A549 (cell line): ENCODE measurements around the gene PRR9. TPM values are rescaled to one million over a fixed set of nuclear protein-coding genes. Genes with fewer than 3 reads are reported as not detected.

Experiments used
- ATAC-seq, 2 experiments: fragments of 200-7000 bp in 1 of 2; fragments of >200 bp in 1 of 2; cut with Nextera tagmentation in 1 of 2; cut with Tn5 transposase in 1 of 2; 3 replicates each; pipeline versions ENCODE4 v1.8.0 to v1.9.1; 2018 to 2020; ENCODE audit warnings: mild to moderate bottlenecking in 1 of 2, moderate library complexity in 1 of 2
- CTCF ChIA-PET: fragments of 300-600 bp; sonication (Branson Sonifier 250); formaldehyde crosslinking; extraction: SDS; loops from one replicate; lab custom pipeline; 2021; ENCODE audit warnings: antibody characterized with exemption, inconsistent platforms; lab: Yijun Ruan, JAX
- POLR2A ChIA-PET: fragments of 350-600 bp; formaldehyde crosslinking; extraction: SDS; loops from one replicate; lab custom pipeline; 2021; ENCODE audit warnings: antibody characterized with exemption, inconsistent platforms; lab: Yijun Ruan, JAX
- DNase-seq, 2 experiments: peaks; one replicate each; pipeline versions ENCODE4 v3.0.0 to v3.0.0-alpha.2; 2011 to 2016; ENCODE audit warnings: low read depth in 1 of 2, low spot score in 1 of 2
- FAIRE-seq: peaks from 2 replicates; lab custom pipeline; 2011; peaks lifted over from hg19 to GRCh38; lab: Jason Lieb, UNC
- H3K27ac ChIP-seq, 2 experiments: fragments of >200 bp; sonication (Bioruptor Twin); formaldehyde crosslinking; 3 replicates each; pipeline ENCODE4 v1.5.1; 2016 to 2017
- H3K4me1 ChIP-seq: fragments of >200 bp; sonication (Bioruptor Twin); formaldehyde crosslinking; 3 replicates; pipeline ENCODE4 v1.6.1; 2016
- H3K4me2 ChIP-seq: fragments of >200 bp; sonication (Bioruptor Twin); formaldehyde crosslinking; 3 replicates; pipeline ENCODE4 v1.6.1; 2016
- H3K4me3 ChIP-seq: fragments of >200 bp; sonication (Bioruptor Twin); formaldehyde crosslinking; 3 replicates; pipeline ENCODE4 v1.5.1; 2016
- H3K9me3 ChIP-seq: fragments of >200 bp; sonication (Bioruptor Twin); formaldehyde crosslinking; 3 replicates; pipeline ENCODE4 v1.6.1; 2016
- BHLHE40 ChIP-seq: IDR thresholded peaks from 2 replicates; pipeline ENCODE4 v1.6.1; 2012; ENCODE audit warnings: low read depth, low read length, inconsistent platforms
- CTCF ChIP-seq: fragments of >200 bp; sonication (Bioruptor Twin); formaldehyde crosslinking; IDR thresholded peaks from 3 replicates; pipeline ENCODE4 v1.5.1; 2016
- E2F6 ChIP-seq: IDR thresholded peaks from 2 replicates; pipeline ENCODE4 v1.6.1; 2012; ENCODE audit warnings: low read depth, borderline replicate concordance
- FOSB ChIP-seq: fragments of 250-450 bp; sonication (Bioruptor Pico); IDR thresholded peaks from 2 replicates; pipeline ENCODE4 v1.5.0; 2020; ENCODE audit warnings: mild to moderate bottlenecking, moderate library complexity
- HDAC2 ChIP-seq: fragments of 200-600 bp; sonication (generic); IDR thresholded peaks from 2 replicates; pipeline ENCODE4 v1.6.1; 2016
- JUN ChIP-seq, 2 experiments: fragments of >200 bp; sonication (Bioruptor Twin); formaldehyde crosslinking; IDR thresholded peaks; 2 replicates in 1 of 2; 3 replicates in 1 of 2; pipeline ENCODE4 v1.6.1; 2016 to 2017
- KDM5A ChIP-seq: fragments of 200-600 bp; sonication (generic); IDR thresholded peaks from 2 replicates; pipeline ENCODE4 v1.6.1; 2016; ENCODE audit warnings: antibody characterized with exemption, mild to moderate bottlenecking
- MAFK ChIP-seq: fragments of 450-650 bp; IDR thresholded peaks from 2 replicates; pipeline ENCODE4 v1.6.1; 2014; ENCODE audit not compliant: partially characterized antibody
- NR3C1 ChIP-seq: fragments of >200 bp; sonication (Bioruptor Twin); formaldehyde crosslinking; IDR thresholded peaks from 3 replicates; pipeline ENCODE4 v1.6.1; 2017
- PHF8 ChIP-seq: fragments of 200-600 bp; sonication (generic); IDR thresholded peaks from 2 replicates; pipeline ENCODE4 v1.6.1; 2016; ENCODE audit warnings: low read depth, mild to moderate bottlenecking, antibody characterized with exemption, moderate library complexity, borderline replicate concordance
- RAD21 ChIP-seq, 2 experiments: fragments of >200 bp in 1 of 2; sonication (Bioruptor Twin) in 1 of 2; formaldehyde crosslinking in 1 of 2; IDR thresholded peaks in 1 of 2; conservative IDR thresholded peaks in 1 of 2; 2 replicates in 1 of 2; 3 replicates in 1 of 2; pipeline ENCODE4 v1.6.1; 2012 to 2018; ENCODE audit warnings: inconsistent platforms in 1 of 2
- RFX5 ChIP-seq: fragments of 450-650 bp; IDR thresholded peaks from 2 replicates; pipeline ENCODE4 v1.7.1; 2014; ENCODE audit warnings: antibody characterized with exemption, mild to moderate bottlenecking, moderate library complexity
- RNF2 ChIP-seq: fragments of 200-600 bp; sonication (generic); IDR thresholded peaks from 2 replicates; pipeline ENCODE4 v1.6.1; 2016; ENCODE audit warnings: low read depth, mild to moderate bottlenecking, antibody characterized with exemption, moderate library complexity, borderline replicate concordance
- TFCP2L1 ChIP-seq: fragments of 250-450 bp; sonication (Bioruptor Pico); IDR thresholded peaks from 2 replicates; pipeline ENCODE4 v1.5.0; 2021; ENCODE audit warnings: mild to moderate bottlenecking
- TP53 ChIP-seq: fragments of 250-450 bp; sonication (Bioruptor Pico); IDR thresholded peaks from 2 replicates; pipeline ENCODE4 v1.5.0; 2021; ENCODE audit warnings: mild to moderate bottlenecking, moderate library complexity
- USF2 ChIP-seq: fragments of 450-650 bp; IDR thresholded peaks from 2 replicates; pipeline ENCODE4 v1.6.1; 2014; ENCODE audit warnings: antibody characterized with exemption
- ZNF302 ChIP-seq: fragments of 250-450 bp; sonication (Bioruptor Pico); IDR thresholded peaks from 2 replicates; pipeline ENCODE4 v1.9.0; 2021; ENCODE audit warnings: inconsistent platforms, mild to moderate bottlenecking, moderate library complexity
- WGBS: methylation state at CpG from one replicate; pipeline ENCODE4 v1.1.6; 2017; ENCODE audit errors: missing lambda C conversion rate; 5-methylcytosine and 5-hydroxymethylcytosine counted together
- polyA plus RNA-seq, 4 experiments: library from polyadenylated mRNA; depleted of rRNA in 3 of 4; stranded (reverse); fragments of >200 nt; fragmentation: RNase III in 1 of 4; extraction: RNeasy Plus Mini Kit Qiagen cat#74134 plus additional on column Dnase treatment in 1 of 4; gene quantifications; 2 replicates in 3 of 4; 3 replicates in 1 of 4; pipeline ENCODE4 v1.2.3, GENCODE V29; 2011 to 2017
- TF ChIP-seq, protein P1 (sequence below): fragments of 150-350 bp; IDR thresholded peaks from 2 replicates; pipeline ENCODE4 v1.6.1; 2014; ENCODE audit warnings: low read depth, mild to moderate bottlenecking, low read length

The PRR9 gene
- polyA plus RNA-seq, 2 of the 4 experiments (the other 2 are of a cell fraction) = not detected

DNA sequence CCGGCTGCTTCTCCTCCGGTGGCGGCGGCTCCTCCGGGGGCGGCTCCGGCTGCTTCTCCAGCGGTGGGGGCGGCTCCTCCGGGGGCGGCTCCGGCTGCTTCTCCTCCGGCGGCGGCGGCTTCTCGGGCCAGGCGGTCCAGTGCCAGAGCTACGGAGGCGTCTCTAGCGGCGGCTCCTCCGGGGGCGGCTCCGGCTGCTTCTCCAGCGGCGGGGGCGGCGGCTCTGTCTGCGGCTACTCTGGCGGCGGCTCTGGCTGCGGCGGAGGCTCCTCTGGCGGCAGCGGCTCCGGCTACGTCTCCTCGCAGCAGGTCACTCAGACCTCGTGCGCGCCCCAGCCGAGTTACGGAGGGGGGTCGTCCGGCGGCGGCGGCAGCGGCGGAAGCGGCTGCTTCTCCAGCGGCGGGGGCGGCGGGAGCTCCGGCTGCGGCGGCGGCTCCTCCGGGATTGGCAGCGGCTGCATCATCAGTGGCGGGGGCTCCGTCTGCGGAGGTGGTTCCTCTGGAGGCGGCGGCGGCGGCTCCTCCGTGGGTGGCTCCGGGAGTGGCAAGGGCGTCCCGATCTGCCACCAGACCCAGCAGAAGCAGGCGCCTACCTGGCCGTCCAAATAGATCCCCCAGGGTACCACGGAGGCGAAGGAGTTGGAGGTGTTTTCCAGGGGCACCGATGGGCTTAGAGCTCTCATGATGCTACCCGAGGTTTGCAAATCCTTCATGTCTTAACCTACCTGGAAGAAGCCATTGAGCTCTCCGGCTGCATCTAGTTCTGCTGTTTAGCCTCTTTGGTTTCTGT, 44.1 kb downstream of the PRR9 start:
- Histone ChIP-seq H3K27ac (peak overlapping the region in 1 of 2 experiments; percentile 44; a peak in 2 of 6 replicates), H3K4me1 (no peaks in the 10 kb centered on the region), H3K4me3 (peak overlapping the region; percentile 45), H3K9me3 (0 out of 3 replicates have a peak, but pooled peaks cover 6% of the 10 kb centered on the region), H3K4me2 (peak overlapping the region; percentile 85)
- FAIRE-seq = no peak
- TF ChIP-seq RFX5 (no peak), KDM5A (no peak), PHF8 (no peak)
- DNase-seq = no peak
- ChIA-PET CTCF (interaction anchor here (0.6 to 1.6 kb wide), 2 partner anchors 335 to 520 kb away, joined by 3 read pairs; no protein-coding TSS in a partner anchor), POLR2A (no interaction called here)
- 4% methylated on average over 28 of the region's 80 CpGs for WGBS
- peak; percentile 58 to 75; a peak in 5 of 6 replicates for ATAC-seq

GRCh38 chr1:153262070-153262366, 44.6 kb downstream of the PRR9 start:
- H3K4me3 ChIP-seq = peak overlapping the region; percentile 45
- DNase-seq = no peak
- no peak overlapping the region for H3K27ac ChIP-seq
- 0 out of 3 replicates have a peak, but pooled peaks cover 6% of the 10 kb centered on the region for H3K9me3 ChIP-seq
- H3K4me2 ChIP-seq = peak overlapping the region; percentile 85
- no peak for TF ChIP-seq JUN (IDR thresholded peaks at IDR 0.05)
- TF ChIP-seq RNF2 = 0 out of 2 replicates have a peak, but pooled peaks have one; percentile 0
- ATAC-seq = no peak
- no peak for FAIRE-seq
- ChIA-PET POLR2A (no interaction called here), CTCF (interaction anchor here (0.6 to 1.6 kb wide), 2 partner anchors 336 to 521 kb away, joined by 3 read pairs; no protein-coding TSS in a partner anchor)
- no peaks in the 10 kb centered on the region for H3K4me1 ChIP-seq
- WGBS = 81% methylated on average over 6 of the region's 6 CpGs

- WGBS = 13% methylated on average over 10 of the region's 10 CpGs
- Histone ChIP-seq H3K27ac (no peak overlapping the region), H3K9me3 (0 out of 3 replicates have a peak, but pooled peaks cover 6% of the 10 kb centered on the region), H3K4me1 (no peaks in the 10 kb centered on the region), H3K4me3 (no peak overlapping the region), H3K4me2 (no peak overlapping the region; the same call in 2 of the 3 replicates)
- CTCF ChIA-PET = interaction anchor here (0.6 to 1.6 kb wide), 2 partner anchors 336 to 1312 kb away, joined by 3 read pairs; no protein-coding TSS in a partner anchor
- POLR2A ChIA-PET = no interaction called here
- DNase-seq (no peak), ATAC-seq (no peak; a peak in 1 of 6 replicates), FAIRE-seq (no peak)
- TF ChIP-seq RNF2 = 0 out of 2 replicates have a peak, but pooled peaks have one; percentile 28
- TF ChIP-seq, protein P1, sequence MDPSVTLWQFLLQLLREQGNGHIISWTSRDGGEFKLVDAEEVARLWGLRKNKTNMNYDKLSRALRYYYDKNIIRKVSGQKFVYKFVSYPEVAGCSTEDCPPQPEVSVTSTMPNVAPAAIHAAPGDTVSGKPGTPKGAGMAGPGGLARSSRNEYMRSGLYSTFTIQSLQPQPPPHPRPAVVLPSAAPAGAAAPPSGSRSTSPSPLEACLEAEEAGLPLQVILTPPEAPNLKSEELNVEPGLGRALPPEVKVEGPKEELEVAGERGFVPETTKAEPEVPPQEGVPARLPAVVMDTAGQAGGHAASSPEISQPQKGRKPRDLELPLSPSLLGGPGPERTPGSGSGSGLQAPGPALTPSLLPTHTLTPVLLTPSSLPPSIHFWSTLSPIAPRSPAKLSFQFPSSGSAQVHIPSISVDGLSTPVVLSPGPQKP = no peak
Measured at GRCh38 chr1:153262462-153263157, 45.2 kb downstream of the PRR9 start.

- WGBS = 83% methylated on average over 1 of the region's 1 CpG
- ATAC-seq = no peak
- Histone ChIP-seq H3K4me3 (no peak overlapping the region), H3K27ac (no peak overlapping the region), H3K4me2 (no peak overlapping the region), H3K9me3 (0 out of 3 replicates have a peak, but pooled peaks cover 6% of the 10 kb centered on the region), H3K4me1 (no peaks in the 10 kb centered on the region)
- POLR2A ChIA-PET = no interaction called here
- FAIRE-seq = no peak
- CTCF ChIA-PET = interaction anchor here (0.5 to 1.3 kb wide), 2 partner anchors 23 to 96 kb away, joined by 3 to 4 read pairs; no protein-coding TSS in a partner anchor
- DNase-seq = no peak
- no peak for TF ChIP-seq TFCP2L1
- TF ChIP-seq FOSB (CRISPR knock-in tag) = no peak
- TF ChIP-seq CTCF = no peak
- TF ChIP-seq RAD21 (conservative IDR thresholded peaks at IDR 0.05 in 1 of 2, IDR thresholded peaks at IDR 0.05 in 1 of 2) = no peak
- TF ChIP-seq USF2 = no peak
- no peak for TF ChIP-seq E2F6
- TF ChIP-seq BHLHE40 = no peak
- TF ChIP-seq MAFK = no peak
- TF ChIP-seq NR3C1 = no peak
- no peak for TF ChIP-seq ZNF302 (CRISPR knock-in tag)
- TF ChIP-seq TP53 (CRISPR knock-in tag) = no peak
- no peak for TF ChIP-seq HDAC2
Measured at GRCh38 chr1:153265457-153265856, 48.1 kb downstream of the PRR9 start.
